GM19043 (cell line): ENCODE results near the gene IGSF10.

Source experiments
- ATAC-seq: cut with Tn5 transposase; IDR thresholded peaks from one replicate; pipeline ENCODE4 v1.9.1; 2021; ENCODE audit warnings: low read depth; ENCODE audit not compliant: unreplicated experiment

Gene IGSF10

DNA sequence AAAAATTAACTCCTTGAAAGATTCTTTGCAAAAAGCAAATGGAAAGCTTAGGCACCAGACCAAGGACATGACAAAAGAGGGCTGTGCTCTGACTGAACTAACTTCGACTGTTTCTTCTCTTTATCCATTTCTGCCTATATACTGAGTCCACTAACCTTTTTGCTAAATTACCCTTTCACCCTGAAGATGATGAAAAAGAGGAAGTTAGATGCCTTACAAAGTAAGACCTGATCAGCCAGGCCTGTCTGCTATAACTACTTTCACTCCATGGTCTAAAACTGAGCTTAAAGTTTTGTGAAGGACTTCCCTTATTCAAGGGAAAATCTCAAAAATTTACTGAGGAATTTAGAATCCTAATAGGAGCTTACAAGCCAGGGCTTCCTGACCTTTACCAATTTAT, 6.2 kb upstream of the IGSF10 start:
- ATAC-seq = no peak

DNA sequence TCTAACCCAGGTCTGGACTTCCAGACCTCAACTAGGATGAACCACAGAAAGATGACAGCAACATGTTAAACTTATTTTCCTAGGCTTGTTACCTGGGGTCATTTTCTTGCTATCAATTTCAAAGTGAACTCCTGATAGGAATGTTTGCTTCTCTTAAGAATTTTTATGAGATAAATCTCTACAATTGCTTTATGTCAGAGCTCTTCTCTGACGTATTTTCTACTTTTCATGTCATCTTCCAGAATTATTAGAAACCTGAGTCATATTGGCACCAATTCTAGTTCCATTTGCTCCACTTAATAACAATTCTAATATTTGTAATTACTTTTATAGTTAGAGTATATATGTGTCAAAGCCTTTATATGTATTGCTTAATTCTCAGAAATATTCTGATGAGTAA, 2.1 kb upstream of the IGSF10 start:
- no peak for ATAC-seq

DNA sequence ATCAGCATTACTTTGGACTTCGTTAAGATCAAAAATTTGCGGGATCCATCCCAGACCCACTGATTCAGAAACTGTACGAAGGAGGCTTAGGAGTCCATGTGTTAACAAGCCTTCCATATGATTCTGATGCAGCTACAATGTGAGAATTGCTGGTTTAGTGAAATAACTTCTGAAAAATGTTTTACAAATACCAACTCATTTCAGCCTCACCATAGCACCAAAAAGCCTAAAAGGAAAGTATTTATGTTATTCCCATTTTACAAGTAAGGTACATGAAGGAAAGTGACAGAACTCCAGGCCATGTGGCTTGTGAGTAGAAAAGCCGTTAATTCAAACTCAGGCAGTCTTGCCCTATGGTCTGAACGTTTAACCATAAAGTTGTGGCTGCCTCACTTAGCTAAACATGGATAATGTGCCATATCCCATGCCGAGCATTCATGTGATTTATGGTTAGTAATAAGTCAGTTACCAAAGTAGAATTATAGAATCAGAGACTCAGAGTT, 1.5 kb upstream of the IGSF10 start:
- no peak for ATAC-seq

DNA sequence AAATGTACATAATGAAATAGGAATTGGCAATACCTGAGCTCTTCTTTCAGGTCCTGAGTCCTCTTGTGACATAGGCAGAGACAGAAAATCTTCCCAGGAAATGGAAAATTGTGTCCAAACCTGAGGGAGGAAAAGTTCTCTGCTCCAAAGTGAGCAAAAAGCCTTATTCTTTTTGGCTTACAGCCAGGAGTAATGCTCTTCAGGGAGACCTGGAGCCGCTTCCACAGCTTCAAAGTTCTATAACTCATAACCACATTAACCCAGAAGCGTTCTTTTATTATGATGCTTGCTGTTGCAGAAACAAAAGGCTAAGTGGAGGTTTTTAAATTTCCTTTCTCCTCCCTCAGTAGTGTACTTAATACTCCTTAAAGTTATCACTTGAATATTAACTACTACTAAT, 633 bp downstream of the IGSF10 start:
- no peak for ATAC-seq

DNA sequence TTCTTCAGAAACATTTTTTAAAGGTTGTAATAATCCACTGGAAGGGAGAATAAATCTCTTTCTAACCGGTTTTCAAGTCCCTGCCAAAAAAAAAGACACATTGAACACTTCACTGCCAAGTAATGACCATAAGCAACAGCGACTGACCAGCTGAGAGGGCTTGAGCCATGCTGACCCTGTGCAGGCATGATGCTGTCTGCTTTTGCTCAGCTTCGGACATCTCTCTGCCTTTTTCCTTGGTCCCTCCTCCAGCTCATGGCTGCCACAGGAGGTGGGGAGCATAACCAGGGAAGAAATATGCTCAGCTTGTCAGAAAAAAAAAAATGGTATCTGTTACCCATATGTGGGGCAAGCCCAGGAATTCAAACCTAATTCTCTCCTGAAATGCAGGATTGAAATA, 1.5 kb downstream of the IGSF10 start:
- ATAC-seq = no peak

DNA sequence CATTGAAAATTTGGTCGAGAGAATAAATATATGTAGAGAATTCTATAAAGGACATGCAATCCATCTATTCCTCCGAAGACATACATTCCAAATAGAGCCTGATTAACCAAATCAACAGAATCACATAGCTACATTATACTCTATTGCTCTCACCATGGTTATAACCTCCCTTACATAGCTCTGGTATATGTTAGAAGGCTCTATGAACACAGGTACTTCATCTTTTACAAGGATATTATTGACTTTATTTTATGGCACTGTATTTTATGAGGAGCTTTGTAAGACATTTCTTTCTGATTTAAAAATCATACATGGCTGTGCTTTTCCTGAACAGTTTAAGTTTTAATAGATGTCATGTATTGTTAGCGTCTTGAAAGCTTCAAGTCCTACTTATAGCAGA, 4.8 kb downstream of the IGSF10 start:
- no peak for ATAC-seq

DNA sequence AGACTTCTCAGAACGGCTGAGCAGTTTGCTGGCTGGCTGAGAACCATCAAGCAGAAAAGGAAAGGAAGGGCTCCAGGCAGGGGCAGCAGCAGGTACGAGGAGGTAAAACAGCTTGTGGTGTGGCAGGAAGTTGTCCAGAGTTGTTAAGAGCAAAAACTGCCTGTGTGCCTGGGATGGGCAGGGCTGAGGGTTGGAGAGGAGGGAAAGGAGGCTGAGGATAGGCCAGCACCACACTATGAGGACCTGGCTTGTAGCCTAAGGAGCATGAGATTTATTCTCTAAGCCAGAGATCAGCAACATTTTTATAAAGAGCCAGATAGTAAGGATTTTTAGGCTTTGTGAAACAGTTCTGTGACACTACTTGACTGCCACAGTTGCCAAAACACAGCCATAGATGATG, 8.0 kb downstream of the IGSF10 start:
- ATAC-seq = no peak

DNA sequence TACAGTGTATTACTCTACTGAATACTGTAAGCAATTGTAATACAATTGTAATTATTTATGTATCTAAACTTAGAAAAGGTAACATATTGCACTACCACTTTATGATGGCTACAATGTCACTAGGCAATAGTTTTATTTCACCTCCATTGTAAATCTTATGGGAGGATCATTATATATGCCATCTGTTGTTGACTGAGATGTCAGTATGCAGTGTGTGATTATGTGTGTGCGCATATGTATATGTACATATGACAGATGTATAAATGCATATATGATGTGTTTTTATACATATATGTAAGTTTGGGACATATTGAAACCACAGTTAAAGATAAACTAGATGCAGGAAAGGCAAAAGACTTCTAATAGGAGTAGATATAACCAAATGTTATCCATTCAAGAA, 8.5 kb downstream of the IGSF10 start:
- ATAC-seq = no peak

DNA sequence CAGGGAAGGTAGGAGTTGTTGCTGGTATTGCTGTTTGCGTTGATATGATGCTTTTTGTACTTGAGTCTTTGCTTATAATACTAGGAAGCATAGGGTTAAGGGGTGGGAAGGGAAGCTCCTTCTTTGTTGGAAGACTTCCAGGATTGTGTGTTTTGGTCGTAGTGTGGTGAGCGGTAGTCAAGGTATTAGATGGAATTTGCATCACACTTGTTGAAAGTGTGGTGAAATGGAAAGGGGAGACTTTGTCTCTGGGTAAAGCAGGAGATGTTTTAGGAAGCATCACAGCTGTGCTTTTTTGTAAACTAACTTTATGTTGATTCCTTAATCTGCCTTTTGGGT, 14.9 kb downstream of the IGSF10 start:
- no peak for ATAC-seq

DNA sequence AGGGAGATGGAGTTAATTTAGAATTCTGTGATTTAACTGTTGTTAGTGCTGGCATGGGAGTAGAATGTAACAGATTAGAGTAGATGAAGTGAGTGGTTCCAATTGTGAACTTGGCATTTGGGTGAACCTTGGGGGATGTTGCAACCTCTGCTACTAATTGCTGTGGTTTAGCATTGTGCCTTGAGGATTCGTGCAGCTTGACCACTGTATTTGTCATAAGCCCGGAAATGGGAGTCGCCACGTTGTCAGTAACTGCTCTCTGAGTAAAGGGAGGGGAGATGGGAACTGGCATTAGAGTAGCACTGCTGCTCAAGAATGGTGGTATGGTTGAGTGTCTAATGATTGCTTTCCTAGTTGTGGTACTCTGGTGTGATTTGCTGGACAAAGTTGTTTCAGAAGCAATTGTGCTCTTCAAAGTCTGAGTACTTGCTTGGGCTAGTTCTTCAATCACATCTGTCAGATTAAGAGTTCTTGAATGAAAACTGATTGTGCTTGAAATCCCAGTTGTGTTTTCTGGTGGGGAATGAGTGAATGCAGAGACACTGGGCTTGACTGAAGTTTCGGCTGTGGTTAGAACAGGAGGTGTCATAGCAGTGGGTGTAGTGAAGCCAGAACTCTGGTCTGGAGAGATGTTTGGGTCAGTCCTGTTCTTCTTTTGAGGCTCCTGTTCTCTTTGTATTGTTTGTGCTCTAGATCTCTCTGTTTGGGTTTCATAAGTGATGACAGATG, 15.4 kb downstream of the IGSF10 start:
- ATAC-seq = no peak

DNA sequence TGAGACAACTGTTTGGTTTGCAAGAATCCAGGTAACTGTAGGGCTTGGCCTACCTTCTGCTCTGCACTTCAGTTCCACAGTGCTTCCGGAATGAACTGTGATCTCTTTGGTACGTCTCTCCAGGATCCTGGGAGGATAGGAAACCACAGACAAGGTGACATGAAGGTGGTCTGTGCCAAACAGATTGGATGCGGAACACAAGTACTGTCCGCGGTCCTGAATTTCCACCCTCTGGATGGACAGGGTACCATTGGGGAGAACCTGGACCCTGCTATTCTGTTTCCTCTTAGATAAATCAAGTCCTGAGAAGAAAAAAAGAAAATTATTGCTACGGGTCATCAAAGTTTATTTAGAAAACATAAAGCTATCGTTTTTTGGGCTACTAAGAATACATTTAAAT, 17.3 kb downstream of the IGSF10 start:
- ATAC-seq = no peak

DNA sequence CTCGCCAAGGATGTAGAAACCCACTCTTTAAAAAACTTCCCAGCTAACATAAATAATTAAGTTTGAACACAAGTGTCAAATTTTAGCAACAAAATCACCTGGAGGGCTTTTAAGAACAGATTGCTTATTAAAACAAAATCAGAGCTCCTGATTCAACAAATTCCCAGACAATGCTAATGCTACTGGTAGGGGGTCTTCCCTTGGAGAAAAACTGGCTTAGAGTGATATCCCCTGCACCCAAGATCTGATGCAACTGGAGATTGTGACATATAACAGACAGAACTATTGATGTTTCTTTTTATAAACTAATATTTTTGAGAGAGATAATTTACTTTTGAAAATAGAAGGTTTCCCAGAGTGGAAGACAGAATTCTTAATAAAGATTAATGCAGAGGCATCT, 19.9 kb downstream of the IGSF10 start:
- no peak for ATAC-seq

DNA sequence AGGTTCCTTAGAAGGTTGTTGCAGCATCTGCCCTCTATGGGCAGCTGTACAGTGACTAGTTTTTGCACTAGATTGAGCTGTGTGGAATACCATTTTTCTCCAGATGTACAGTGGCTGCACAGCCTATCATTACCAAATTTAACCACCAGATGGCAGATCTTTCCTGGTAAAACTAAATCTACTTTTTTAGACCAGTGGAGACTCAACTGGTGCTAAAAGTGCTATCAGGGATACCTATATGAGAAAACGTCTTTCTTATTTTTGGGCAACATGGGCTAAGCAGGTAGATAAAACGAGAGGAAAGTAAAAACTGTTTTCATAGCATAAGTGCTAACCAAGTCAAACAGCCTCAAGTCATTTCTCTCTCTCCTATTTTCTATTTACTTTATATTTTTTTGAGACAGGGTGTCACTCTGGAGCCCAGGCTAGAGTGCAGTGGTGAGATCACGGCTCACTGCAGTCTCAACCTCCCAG, 21.2 kb downstream of the IGSF10 start:
- ATAC-seq = peak; percentile 81

DNA sequence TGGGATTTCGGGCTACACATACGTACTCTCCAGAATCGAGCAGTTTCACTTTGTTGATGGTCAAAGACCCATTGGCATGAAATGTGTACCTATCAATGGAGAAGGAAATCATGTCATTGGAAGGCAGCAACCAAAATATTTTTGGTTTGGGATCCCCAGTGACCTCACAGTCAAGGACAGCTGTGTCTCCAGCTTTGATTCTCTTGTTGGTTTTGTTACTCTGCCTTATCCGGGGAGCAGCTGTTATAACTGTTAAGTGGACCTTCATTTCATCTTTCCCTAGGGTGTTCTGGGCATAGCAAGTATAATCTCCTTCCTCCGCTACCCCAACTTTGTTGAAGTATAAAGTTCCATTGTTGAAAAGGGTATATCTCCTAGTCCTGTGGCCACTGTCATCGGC, 23.0 kb downstream of the IGSF10 start:
- ATAC-seq = no peak

DNA sequence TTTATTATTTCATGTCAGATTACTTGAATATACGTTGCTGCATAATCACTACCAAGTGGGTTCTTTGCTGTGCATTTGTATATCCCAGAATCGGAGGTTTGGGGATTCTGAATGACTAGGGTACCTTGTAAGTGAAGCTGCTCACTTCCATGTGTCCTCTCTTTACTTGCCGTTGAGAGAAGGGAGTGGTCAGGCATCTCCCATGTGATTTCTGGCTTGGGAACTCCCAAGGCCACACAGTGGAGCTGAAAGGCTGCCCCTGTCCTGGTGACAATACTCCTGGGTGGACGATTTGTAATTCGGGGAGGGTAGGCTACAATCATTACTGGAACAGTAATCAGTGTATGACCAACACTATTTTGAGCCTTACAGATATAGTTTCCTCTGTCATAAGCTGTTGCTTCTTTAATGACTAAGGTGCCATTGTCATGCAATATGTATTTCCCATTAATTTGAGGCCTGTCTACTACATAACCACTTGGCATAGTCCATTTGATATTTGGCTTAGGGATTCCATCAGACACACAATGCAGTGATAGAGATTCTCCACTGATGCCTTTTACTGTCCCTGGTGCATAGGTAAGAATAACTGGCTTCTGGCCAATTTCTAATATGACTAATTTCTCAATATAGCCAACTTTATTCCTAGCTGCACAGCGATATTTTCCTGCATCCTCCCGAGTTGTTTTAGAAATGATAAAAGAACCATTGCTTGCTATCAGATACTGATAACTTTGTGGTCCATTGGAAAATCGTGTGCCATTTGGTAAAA, 24.0 kb downstream of the IGSF10 start:
- ATAC-seq = no peak

DNA sequence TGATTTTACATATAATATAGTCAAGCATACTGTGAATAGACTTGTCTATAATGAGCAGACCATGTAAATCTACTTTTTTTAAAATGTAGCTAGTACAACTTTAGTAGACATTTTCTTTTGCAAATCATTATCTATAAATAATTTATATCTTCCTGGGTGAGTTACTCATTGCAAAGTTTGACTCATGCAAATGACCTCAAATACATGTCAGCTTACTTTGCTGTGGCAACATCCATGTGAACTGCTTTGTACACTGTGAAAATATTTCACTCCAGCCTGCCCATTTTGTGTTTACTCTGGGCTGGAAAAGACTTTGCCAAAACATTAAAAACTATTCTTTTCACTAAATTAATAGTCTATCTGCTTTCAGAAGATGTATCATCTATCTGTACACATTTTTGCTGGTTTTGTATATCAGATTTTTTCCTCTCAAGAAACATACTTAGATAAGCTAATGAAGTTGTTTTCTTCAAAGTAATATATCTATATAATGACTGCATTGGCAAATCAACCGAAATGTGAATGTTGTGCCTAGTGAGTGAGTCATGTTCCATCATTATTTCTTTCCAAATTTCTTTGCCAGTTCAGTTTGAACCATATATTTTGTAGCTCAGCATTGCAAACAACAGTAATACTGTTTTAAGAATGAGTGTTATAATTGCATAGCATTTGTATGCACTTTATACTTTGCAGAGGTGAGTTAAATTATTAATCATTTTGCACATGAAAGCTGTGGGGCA, 26.5 kb downstream of the IGSF10 start:
- ATAC-seq = no peak

DNA sequence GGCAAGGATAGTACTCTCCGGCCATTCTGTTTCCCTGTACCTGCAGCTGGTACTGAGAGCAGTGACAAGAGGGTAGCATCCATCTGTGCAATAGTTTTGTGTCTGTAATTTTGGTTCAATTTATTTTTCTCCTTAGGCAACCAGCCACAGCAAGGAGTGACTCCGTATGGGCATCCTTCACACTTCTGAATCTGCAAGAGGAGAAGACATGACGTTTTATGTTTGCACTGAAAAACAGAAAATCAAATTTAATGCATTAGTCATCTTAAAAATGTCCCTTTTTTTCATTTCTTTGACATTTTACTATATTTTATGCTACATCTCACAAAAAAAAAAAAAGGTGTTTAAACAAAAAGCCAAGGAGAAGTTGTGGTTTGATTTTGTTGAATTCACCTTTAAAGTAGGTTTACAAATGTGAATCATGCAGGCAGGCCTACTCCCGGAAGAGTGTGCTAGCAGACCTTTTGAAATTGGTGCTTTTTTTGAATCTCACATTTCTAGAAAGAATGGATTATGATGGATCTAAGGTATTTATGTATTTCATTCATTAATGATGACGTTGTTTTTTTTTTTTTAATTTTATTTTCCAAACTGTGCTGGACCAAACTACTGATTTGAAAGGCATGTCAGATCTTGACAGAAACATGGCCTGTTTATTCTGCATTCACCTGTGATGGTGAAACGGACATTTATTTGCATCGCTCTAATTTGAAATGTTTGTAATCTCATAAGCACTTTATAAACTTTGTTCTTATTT, 28.1 kb downstream of the IGSF10 start:
- no peak for ATAC-seq

DNA sequence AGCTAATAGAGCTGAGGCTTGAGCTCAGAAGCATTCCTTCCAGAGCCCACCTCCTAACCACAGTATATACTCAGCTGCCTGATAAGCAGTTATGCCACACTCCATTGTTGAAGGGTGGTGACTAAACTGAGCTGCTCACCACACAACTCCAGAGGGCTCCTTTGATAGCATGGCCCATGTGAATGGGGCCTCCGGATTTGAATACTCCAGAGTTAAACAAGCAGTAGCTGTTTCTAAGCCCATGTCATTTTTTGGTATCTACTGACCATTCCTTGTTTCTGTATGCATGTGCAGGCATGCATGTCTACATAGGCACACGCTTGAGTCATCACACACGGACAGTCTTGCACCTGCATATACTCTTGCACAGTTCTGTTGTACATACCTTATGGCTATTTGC, 28.9 kb downstream of the IGSF10 start:
- no peak for ATAC-seq

DNA sequence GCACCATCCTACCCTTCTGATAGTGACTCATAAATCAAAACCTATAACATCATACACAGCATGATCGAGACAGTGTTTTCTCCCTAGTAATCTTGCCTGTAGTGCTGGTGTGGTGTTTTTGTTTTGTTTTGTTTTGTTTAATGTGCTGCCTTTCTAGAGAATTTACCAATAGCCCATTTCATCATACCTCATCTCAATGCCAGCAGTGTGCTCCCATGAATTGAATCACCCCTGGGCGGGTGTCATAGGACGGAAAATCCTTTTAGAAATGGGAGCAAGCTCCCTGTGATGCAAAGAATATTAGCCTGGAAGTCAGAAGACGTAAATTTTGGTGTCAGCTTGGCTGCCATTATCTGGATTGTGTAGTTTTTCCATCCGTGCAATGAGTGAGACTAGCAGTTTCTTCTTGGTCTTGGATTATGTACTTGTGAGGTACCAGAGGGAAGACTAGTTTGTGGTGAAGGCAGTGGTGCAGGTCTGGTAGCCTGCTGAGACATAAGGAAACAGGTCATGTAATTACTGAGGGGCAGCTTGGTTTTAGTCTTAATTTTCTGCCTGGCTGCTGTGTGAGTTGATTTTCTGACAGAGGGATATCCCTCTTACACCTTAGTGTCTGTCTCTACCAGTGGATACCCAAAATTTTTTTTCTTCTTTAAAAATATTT, 29.9 kb downstream of the IGSF10 start:
- ATAC-seq = no peak

DNA sequence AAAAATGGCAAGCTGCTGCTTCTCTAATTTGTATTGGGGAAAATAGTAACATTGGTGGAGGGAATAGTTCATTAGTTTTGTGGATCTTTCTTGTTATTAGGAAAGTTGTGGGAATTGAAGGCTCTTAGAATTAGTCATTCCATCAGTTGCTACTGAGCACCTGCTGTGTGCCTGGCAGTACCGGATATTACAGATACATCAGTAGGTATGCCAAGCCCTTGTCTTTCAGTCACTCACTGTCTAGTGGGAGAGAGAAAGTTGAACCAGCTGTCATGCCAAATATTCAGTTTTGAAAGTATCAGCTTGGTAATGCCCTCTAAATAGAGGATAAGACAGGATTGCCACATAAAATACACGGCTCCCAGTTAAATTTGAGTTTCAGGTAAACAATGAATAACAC, 32.5 kb downstream of the IGSF10 start:
- ATAC-seq = no peak
